Stomach (tissue), 9 donors: Measurements from ENCODE around the gene DPAGT1. TPM values are rescaled to one million over a fixed set of nuclear protein-coding genes. Genes with fewer than 3 reads are reported as not detected.

Source experiments
- DNase-seq, 2 donors: peaks; one replicate each; pipeline versions ENCODE4 v3.0.0 to v3.0.0-alpha.2; 2013 to 2019
- H3K27ac ChIP-seq, 5 donors: fragments of 200-600 bp in 4 of 5; sonication (generic) in 4 of 5; one replicate each; pipeline ENCODE4 v1.5.1; 2013 to 2019; ENCODE audit warnings: mild to moderate bottlenecking in 1 of 5, moderate library complexity in 1 of 5
- H3K27me3 ChIP-seq, 3 donors: fragments of 200-600 bp; sonication (generic); one replicate each; pipeline ENCODE4 v1.5.1; 2017 to 2019; ENCODE audit warnings: mixed run types in 1 of 3
- H3K36me3 ChIP-seq, 4 donors: fragments of 200-600 bp; sonication (generic); 1 replicate in 3 of 4; 2 replicates in 1 of 4; pipeline ENCODE4 v1.5.1; 2016 to 2019
- H3K4me1 ChIP-seq, 4 donors: fragments of 200-600 bp; sonication (generic); one replicate each; pipeline ENCODE4 v1.5.1; 2016 to 2019
- H3K4me3 ChIP-seq, 4 donors: fragments of 200-600 bp; sonication (generic) in 3 of 4; one replicate each; pipeline ENCODE4 v1.5.1; 2016 to 2019; ENCODE audit warnings: mild to moderate bottlenecking in 1 of 4
- H3K9me3 ChIP-seq, 4 donors: fragments of 200-600 bp; sonication (generic); one replicate each; pipeline ENCODE4 v1.5.1; 2016 to 2019
- EP300 ChIP-seq: sonication (generic); formaldehyde crosslinking; IDR thresholded peaks from one replicate; pipeline ENCODE4 v1.6.1; 2017; ENCODE audit warnings: antibody characterized with exemption
- POLR2A ChIP-seq, 4 donors: fragments of 450-650 bp; IDR thresholded peaks; one replicate each; pipeline ENCODE4 v1.6.1; 2016; ENCODE audit warnings: antibody characterized with exemption in 4 of 4, control low read depth in 2 of 4, mild to moderate bottlenecking in 1 of 4, moderate library complexity in 1 of 4
- POLR2AphosphoS5 ChIP-seq, 3 donors: sonication (generic); formaldehyde crosslinking; IDR thresholded peaks; one replicate each; pipeline ENCODE4 v1.6.1; 2016; ENCODE audit warnings: antibody characterized with exemption in 3 of 3
- WGBS, 5 donors: extraction: QIAGEN DNeasy Blood & Tissue Kit in 3 of 5; methylation state at CpG; one replicate each; pipeline versions ENCODE4 v1.1.5 to v1.1.7; 2013 to 2018; 5-methylcytosine and 5-hydroxymethylcytosine counted together
- intact Hi-C: fragments of 100-400 bp; cut with DNase I; formaldehyde crosslinking; loops from one replicate; pipeline ENCODE4 v1.15.1; 2023; ENCODE audit warnings: low total_unique reads
- polyA plus RNA-seq, 3 donors: library from polyadenylated mRNA; stranded (reverse); fragments of 200-250 nt; gene quantifications; one replicate each; pipeline ENCODE4 v1.2.3, GENCODE V29; 2013
- total RNA-seq, 5 donors: library from RNA; depleted of rRNA; stranded (reverse); fragments of >200 nt; gene quantifications; one replicate each; pipeline versions ENCODE4 v1.1.0 to v1.2.3, GENCODE V29; 2014 to 2016
- TF ChIP-seq, protein P1 (sequence below), 7 experiments: fragments of 450-650 bp in 4 of 7; fragments of 200-600 bp in 3 of 7; sonication (generic) in 3 of 7; IDR thresholded peaks; one replicate each; pipeline ENCODE4 v1.5.1; 2016 to 2019; ENCODE audit warnings: antibody characterized with exemption in 7 of 7, control low read depth in 2 of 7, mild to moderate bottlenecking in 1 of 7
- donor health status: healthy with polysubstance abuse.
- donor health status: Bipolar disorder and iron deficiency.
- donor health status: healthy.

DPAGT1 gene
- total and polyA plus RNA-seq, 8 donors, result 2.3 to 28.5 (median 14.5) TPM

DNA sequence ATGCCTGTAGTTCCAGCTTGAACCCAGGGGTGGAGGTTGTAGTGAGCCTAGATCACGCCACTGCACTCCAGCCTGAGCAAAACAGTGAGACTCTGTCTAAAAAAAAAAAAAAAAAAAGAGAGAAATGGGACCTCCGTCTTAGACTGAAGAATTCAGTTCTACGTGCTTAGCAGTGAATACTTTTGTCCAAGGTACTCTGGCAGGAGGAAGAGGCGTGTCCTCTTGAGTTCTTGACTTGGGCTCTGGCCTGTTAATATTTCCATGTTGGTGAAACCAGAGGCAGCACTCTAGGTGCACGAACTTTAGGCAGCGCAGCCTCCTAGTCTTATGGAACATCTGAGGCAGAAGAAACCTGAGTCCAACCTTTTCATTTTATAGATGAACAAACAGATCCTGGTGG lies 14.5 kb downstream of the DPAGT1 start:
- Histone ChIP-seq H3K4me1 (peaks cover 9 to 36% (median 20%) of the 10 kb centered on the region in 4 donors), H3K9me3 (no peaks in the 10 kb centered on the region), H3K27ac (no peak overlapping the region), H3K27me3 (no peaks in the 10 kb centered on the region), H3K36me3 (peaks cover 3 to 11% (median 7%) of the 10 kb centered on the region in 4 donors), H3K4me3 (no peak overlapping the region)
- no peak for DNase-seq
- intact Hi-C loops, result no loop called here
- TF ChIP-seq POLR2AphosphoS5 (IDR thresholded peaks at IDR 0.05), result no peak
- no peak for TF ChIP-seq EP300
- no peak for TF ChIP-seq POLR2A (IDR thresholded peaks at IDR 0.05)
- TF ChIP-seq, protein P1, sequence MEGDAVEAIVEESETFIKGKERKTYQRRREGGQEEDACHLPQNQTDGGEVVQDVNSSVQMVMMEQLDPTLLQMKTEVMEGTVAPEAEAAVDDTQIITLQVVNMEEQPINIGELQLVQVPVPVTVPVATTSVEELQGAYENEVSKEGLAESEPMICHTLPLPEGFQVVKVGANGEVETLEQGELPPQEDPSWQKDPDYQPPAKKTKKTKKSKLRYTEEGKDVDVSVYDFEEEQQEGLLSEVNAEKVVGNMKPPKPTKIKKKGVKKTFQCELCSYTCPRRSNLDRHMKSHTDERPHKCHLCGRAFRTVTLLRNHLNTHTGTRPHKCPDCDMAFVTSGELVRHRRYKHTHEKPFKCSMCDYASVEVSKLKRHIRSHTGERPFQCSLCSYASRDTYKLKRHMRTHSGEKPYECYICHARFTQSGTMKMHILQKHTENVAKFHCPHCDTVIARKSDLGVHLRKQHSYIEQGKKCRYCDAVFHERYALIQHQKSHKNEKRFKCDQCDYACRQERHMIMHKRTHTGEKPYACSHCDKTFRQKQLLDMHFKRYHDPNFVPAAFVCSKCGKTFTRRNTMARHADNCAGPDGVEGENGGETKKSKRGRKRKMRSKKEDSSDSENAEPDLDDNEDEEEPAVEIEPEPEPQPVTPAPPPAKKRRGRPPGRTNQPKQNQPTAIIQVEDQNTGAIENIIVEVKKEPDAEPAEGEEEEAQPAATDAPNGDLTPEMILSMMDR (IDR thresholded peaks at IDR 0.05), result no peak
- 74 to 84% (median 79%) methylated on average over 6 of the region's 6 CpGs for WGBS, 5 donors

DNA sequence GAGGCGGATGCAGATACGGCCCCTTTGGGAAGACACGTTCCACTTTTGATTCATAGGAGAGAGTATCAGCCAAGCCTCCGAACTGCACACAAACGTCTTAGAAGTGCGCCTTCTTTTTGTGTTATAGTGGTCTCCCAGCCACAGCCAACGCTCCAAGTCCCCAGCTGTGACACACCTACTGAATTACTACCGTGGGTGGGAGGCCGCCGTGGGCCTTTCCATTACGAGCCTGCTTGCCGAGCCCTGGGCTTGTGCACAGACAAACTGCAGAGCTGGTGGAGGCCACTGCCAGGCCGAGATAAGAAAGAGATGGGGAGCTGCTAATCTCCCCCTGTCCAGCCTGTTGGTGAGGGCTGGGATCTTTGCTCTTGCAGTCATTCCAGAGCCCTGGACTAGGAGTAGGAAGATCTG lies 16.2 kb downstream of the DPAGT1 start:
- Histone ChIP-seq H3K4me3 (peak overlapping the region; percentile 53 to 73 (median 68)), H3K27ac (peak overlapping the region; percentile 21 to 97 (median 91)), H3K9me3 (no peaks in the 10 kb centered on the region), H3K36me3 (peaks cover 19 to 24% (median 23%) of the 10 kb centered on the region in 4 donors), H3K27me3 (no peaks in the 10 kb centered on the region), H3K4me1 (peaks cover 9 to 36% (median 20%) of the 10 kb centered on the region in 4 donors)
- 0 to 2% (median 1%) methylated on average over 12 to 13 of the region's 13 CpGs for WGBS, 5 donors
- TF ChIP-seq, protein P1 (IDR thresholded peaks at IDR 0.05), result no peak
- TF ChIP-seq POLR2AphosphoS5 (IDR thresholded peaks at IDR 0.05) (no peak), POLR2A (IDR thresholded peaks at IDR 0.05) (no peak), EP300 (no peak)
- intact Hi-C loops, result no loop called here
- DNase-seq, result no peak

- H3K4me1 ChIP-seq, result peaks cover 9 to 36% (median 20%) of the 10 kb centered on the region in 4 donors
- peak within 1 kb of the TSS; percentile 53 to 73 (median 68) for H3K4me3 ChIP-seq
- no peak for TF ChIP-seq EP300
- peak in 1 of 4 donors; percentile 8 for TF ChIP-seq POLR2A (IDR thresholded peaks at IDR 0.05)
- TF ChIP-seq POLR2AphosphoS5 (IDR thresholded peaks at IDR 0.05), result peak; percentile 68 to 91 (median 72)
- H3K36me3 ChIP-seq, result peaks cover 25 to 30% (median 29%) of the 10 kb centered on the region in 4 donors
- H3K9me3 ChIP-seq, result no peaks in the 10 kb centered on the region
- peak within 1 kb of the TSS; percentile 90 to 97 (median 91) for H3K27ac ChIP-seq
- intact Hi-C loops, result no loop called here
- WGBS, 5 donors, result 0 to 1% (median 1%) methylated on average over 42 to 45 of the region's 45 CpGs
- peak; percentile 94 to 98 for DNase-seq
- H3K27me3 ChIP-seq, result no peaks in the 10 kb centered on the region
These were observed 16.8 kb downstream of the DPAGT1 start, which contains the start of gene HMBS for GRCh38 chr11:119084663-119085436. Gene HMBS, plus strand, starts transcription at chr11:119084881. Its CDS starts 153 bp downstream, at chr11:119085034.

- H3K9me3 ChIP-seq, result no peaks in the 10 kb centered on the region
- H3K4me3 ChIP-seq, result no peak overlapping the region
- peak overlapping the region in 2 of 5 donors; percentile 4 to 11 for H3K27ac ChIP-seq
- 52 to 67% (median 61%) methylated on average over 7 of the region's 7 CpGs for WGBS, 5 donors
- intact Hi-C loops, result no loop called here
- no peaks in the 10 kb centered on the region for H3K27me3 ChIP-seq
- H3K4me1 ChIP-seq, result peaks cover 9 to 36% (median 16%) of the 10 kb centered on the region in 4 donors
- no peak for DNase-seq
- H3K36me3 ChIP-seq, result peaks cover 56 to 61% (median 60%) of the 10 kb centered on the region in 4 donors
- TF ChIP-seq POLR2AphosphoS5 (IDR thresholded peaks at IDR 0.05), result no peak
- no peak for TF ChIP-seq POLR2A (IDR thresholded peaks at IDR 0.05)
These were observed 19.9 kb downstream of the DPAGT1 start for GRCh38 chr11:119081682-119082260.

- Histone ChIP-seq H3K27me3 (no peaks in the 10 kb centered on the region), H3K4me3 (no peak overlapping the region), H3K9me3 (no peaks in the 10 kb centered on the region), H3K4me1 (peaks cover 0 to 13% (median 0%) of the 10 kb centered on the region in 4 donors), H3K36me3 (peaks cover 82 to 90% (median 89%) of the 10 kb centered on the region in 4 donors), H3K27ac (no peak overlapping the region)
- intact Hi-C loops, result no loop called here
- no peak for DNase-seq
- TF ChIP-seq EP300, result no peak
- TF ChIP-seq POLR2AphosphoS5 (IDR thresholded peaks at IDR 0.05), result no peak
- no peak for TF ChIP-seq POLR2A (IDR thresholded peaks at IDR 0.05)
- TF ChIP-seq, protein P1 (IDR thresholded peaks at IDR 0.05), result no peak
- 92 to 95% (median 94%) methylated on average over 15 to 19 of the region's 19 CpGs for WGBS, 5 donors
These were observed 22.8 kb downstream of the DPAGT1 start for GRCh38 chr11:119078675-119079420.
